GM18951 (cell line): Measurements from ENCODE around the gene CDKAL1.

Experiments used
- POLR2A ChIP-seq: IDR thresholded peaks from 4 replicates; pipeline ENCODE4 v1.6.1; 2011; ENCODE audit warnings: mild to moderate bottlenecking; ENCODE audit not compliant: insufficient read length, insufficient read depth; ENCODE audit errors: extremely low read depth
- in situ Hi-C: fragments of 300-500 bp; cut with MboI; formaldehyde crosslinking; loops from one replicate; pipeline ENCODE4 v1.12.0; 2022; ENCODE audit warnings: low sequenced_read_pairs, mixed read lengths, inconsistent platforms; ENCODE audit not compliant: unreplicated experiment

The CDKAL1 gene

GRCh38 chr6:20700375-20700774, 166.1 kb downstream of the CDKAL1 start:
- in situ Hi-C loops: no loop called here
- no peak for TF ChIP-seq POLR2A

GRCh38 chr6:20702366-20702765, 168.1 kb downstream of the CDKAL1 start:
- TF ChIP-seq POLR2A: no peak
- in situ Hi-C loops: no loop called here

- TF ChIP-seq POLR2A: no peak
- in situ Hi-C loops: no loop called here
Measured at GRCh38 chr6:20703049-20703448, 168.8 kb downstream of the CDKAL1 start.

GRCh38 chr6:20704325-20705025, 170.2 kb downstream of the CDKAL1 start:
- no peak for TF ChIP-seq POLR2A
- in situ Hi-C loops: no loop called here

GRCh38 chr6:20705741-20706140, 171.5 kb downstream of the CDKAL1 start:
- in situ Hi-C loops: no loop called here
- no peak for TF ChIP-seq POLR2A

GRCh38 chr6:20706238-20706938, 172.1 kb downstream of the CDKAL1 start:
- in situ Hi-C loops: no loop called here
- no peak for TF ChIP-seq POLR2A

GRCh38 chr6:20706939-20707485, 172.8 kb downstream of the CDKAL1 start:
- TF ChIP-seq POLR2A: no peak
- in situ Hi-C loops: no loop called here

- in situ Hi-C loops: no loop called here
- TF ChIP-seq POLR2A: no peak
Measured at GRCh38 chr6:20707870-20708269, 173.6 kb downstream of the CDKAL1 start.

GRCh38 chr6:20708367-20709124, 174.3 kb downstream of the CDKAL1 start:
- in situ Hi-C loops: no loop called here
- no peak for TF ChIP-seq POLR2A

GRCh38 chr6:20709451-20709850, 175.2 kb downstream of the CDKAL1 start:
- no peak for TF ChIP-seq POLR2A
- in situ Hi-C loops: no loop called here

GRCh38 chr6:20710341-20710740, 176.1 kb downstream of the CDKAL1 start:
- in situ Hi-C loops: no loop called here

GRCh38 chr6:20711518-20711917, 177.3 kb downstream of the CDKAL1 start:
- in situ Hi-C loops: no loop called here
- no peak for TF ChIP-seq POLR2A

More at GRCh38 chr6:20710341-20710740, 176.1 kb downstream of the CDKAL1 start:
- TF ChIP-seq POLR2A: no peak

GRCh38 chr6:20712011-20712410, 177.8 kb downstream of the CDKAL1 start:
- in situ Hi-C loops: no loop called here
- TF ChIP-seq POLR2A: no peak
